ENCODE measurements around the gene TRAPPC3L. TPM values are rescaled to one million over a fixed set of nuclear protein-coding genes. Genes with fewer than 3 reads are reported as not detected.

Gene TRAPPC3L
- total and polyA plus RNA-seq, 2 of the 13 experiments (the other 11 are each of a cell fraction or from before 2014, with no cell fraction given) = not detected

GRCh38 chr6:116563830-116564229, 18.3 kb upstream of the TRAPPC3L start (continued):
- no peak for TF ChIP-seq RERE (CRISPR knock-in tag; IDR thresholded peaks at IDR 0.05; ENCODE audit: low read depth)
- TF ChIP-seq, protein P1, sequence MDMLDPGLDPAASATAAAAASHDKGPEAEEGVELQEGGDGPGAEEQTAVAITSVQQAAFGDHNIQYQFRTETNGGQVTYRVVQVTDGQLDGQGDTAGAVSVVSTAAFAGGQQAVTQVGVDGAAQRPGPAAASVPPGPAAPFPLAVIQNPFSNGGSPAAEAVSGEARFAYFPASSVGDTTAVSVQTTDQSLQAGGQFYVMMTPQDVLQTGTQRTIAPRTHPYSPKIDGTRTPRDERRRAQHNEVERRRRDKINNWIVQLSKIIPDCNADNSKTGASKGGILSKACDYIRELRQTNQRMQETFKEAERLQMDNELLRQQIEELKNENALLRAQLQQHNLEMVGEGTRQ (IDR thresholded peaks at IDR 0.05; ENCODE audit: low read depth, low read length) = no peak
- TF ChIP-seq, protein P1 (CRISPR knock-in tag; IDR thresholded peaks at IDR 0.05; ENCODE audit: borderline replicate concordance) = no peak

DNA sequence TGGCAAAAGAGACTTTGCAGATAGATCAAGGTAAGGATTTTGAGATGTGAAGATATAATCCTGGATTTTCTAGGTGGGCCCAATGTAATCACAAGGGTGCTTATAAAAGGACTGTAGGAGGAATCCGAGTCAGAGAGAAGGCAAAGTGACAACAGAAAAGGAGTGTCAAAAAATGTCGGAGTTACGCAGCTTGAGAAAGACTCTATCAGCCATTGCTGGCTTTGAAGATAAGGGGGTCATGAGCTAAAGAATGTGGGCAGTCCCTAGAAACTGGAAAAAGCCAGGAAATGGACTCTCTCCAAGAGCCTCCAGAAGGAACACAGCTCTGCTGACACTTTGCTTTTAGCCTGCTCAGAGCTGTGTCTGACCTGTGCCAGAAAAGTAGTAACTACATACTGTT, 17.1 kb upstream of the TRAPPC3L start:
- in situ Hi-C loops (cut with HindIII; ENCODE audit: extremely low pct_ligation_motif_present, low pct_unique_long_range_greater_than_20kb) = loop anchor here (10.0 kb wide), 1 partner anchor 288 kb away; the partner anchor contains the start of gene TSPYL1
- WGBS (ENCODE audit: low lambda C conversion rate) = 10% methylated on average over 3 of the region's 3 CpGs
- Histone ChIP-seq H3K9ac (ENCODE audit: insufficient read depth, low read depth, low read length) (peak overlapping the region; percentile 25; the same call in 1 of the 2 replicates), H3K79me2 (ENCODE audit: insufficient read depth, low read length) (no peaks in the 10 kb centered on the region), H3K4me1 (ENCODE audit: insufficient read depth, low read length) (peaks cover 31% of the 10 kb centered on the region), H3K36me3 (replicated peaks in 1 of 2; ENCODE audit: control insufficient read depth in 1 of 2, insufficient read depth in 2 of 2, low read length in 2 of 2) (no peaks in the 10 kb centered on the region), H3K27me3 (ENCODE audit: control insufficient read depth in 1 of 2, insufficient read depth in 2 of 2, low read length in 2 of 2) (no peaks in the 10 kb centered on the region; a peak in 2 of 5 replicates), H2AFZ (ENCODE audit: low read length) (peak overlapping the region; percentile 79), H3K27ac (ENCODE audit: extremely low read length, insufficient read depth, low read length) (no peak overlapping the region), H3K4me2 (ENCODE audit: low read depth, low read length) (peak overlapping the region; percentile 63), H3K4me3 (replicated peaks in 1 of 3; ENCODE audit: insufficient read depth in 1 of 3, low read depth in 2 of 3, low read length in 3 of 3) (no peak overlapping the region), H4K20me1 (ENCODE audit: insufficient read depth, low read length) (no peaks in the 10 kb centered on the region), H3K9me3 (ENCODE audit: low read length) (no peaks in the 10 kb centered on the region)
- POLR2A ChIA-PET = interaction anchor here (1.8 kb wide), 1 partner anchor 9 kb away, joined by 11 read pairs; the partner anchor contains the start of gene RWDD1
- DNase-seq (ENCODE audit: low spot score) = no peak
- intact Hi-C loops (cut with micrococcal nuclease; ENCODE audit: unreplicated experiment) = no loop called here
- no peak for FAIRE-seq
- BruUV-seq (replicated peaks) = no TSS peak
- ATAC-seq = 0 out of 3 replicates have a peak, but pooled peaks have one; percentile 5
- CTCF ChIA-PET (ENCODE audit: low intra/inter-chr PET ratio, low total read pairs) = interaction anchor here (0.7 to 3.7 kb wide), 3 partner anchors 11 to 27 kb away, joined by 3 to 43 read pairs (median 3); no protein-coding TSS in a partner anchor
- TF ChIP-seq ZBTB4 (CRISPR knock-in tag; IDR thresholded peaks at IDR 0.05; ENCODE audit: borderline replicate concordance) (no peak), KDM4B (CRISPR knock-in tag; IDR thresholded peaks at IDR 0.05) (no peak), BRF2 (CRISPR knock-in tag; IDR thresholded peaks at IDR 0.05) (no peak), MEIS2 (CRISPR knock-in tag; IDR thresholded peaks at IDR 0.05) (no peak), ZNF382 (CRISPR knock-in tag; IDR thresholded peaks at IDR 0.05; ENCODE audit: borderline replicate concordance) (no peak), ZNF782 (CRISPR knock-in tag; IDR thresholded peaks at IDR 0.05; ENCODE audit: borderline replicate concordance) (no peak), ZNF354B (CRISPR knock-in tag; IDR thresholded peaks at IDR 0.05) (no peak)

Measured in HepG2 (cell line).